GM15510 (cell line): ENCODE results near the gene TOR1AIP2.

Experiments
- POLR2A ChIP-seq: IDR thresholded peaks from 3 replicates; pipeline ENCODE4 v1.6.1; 2011; ENCODE audit warnings: borderline replicate concordance; ENCODE audit not compliant: insufficient read length; ENCODE audit errors: extremely low read depth

The TOR1AIP2 gene

DNA sequence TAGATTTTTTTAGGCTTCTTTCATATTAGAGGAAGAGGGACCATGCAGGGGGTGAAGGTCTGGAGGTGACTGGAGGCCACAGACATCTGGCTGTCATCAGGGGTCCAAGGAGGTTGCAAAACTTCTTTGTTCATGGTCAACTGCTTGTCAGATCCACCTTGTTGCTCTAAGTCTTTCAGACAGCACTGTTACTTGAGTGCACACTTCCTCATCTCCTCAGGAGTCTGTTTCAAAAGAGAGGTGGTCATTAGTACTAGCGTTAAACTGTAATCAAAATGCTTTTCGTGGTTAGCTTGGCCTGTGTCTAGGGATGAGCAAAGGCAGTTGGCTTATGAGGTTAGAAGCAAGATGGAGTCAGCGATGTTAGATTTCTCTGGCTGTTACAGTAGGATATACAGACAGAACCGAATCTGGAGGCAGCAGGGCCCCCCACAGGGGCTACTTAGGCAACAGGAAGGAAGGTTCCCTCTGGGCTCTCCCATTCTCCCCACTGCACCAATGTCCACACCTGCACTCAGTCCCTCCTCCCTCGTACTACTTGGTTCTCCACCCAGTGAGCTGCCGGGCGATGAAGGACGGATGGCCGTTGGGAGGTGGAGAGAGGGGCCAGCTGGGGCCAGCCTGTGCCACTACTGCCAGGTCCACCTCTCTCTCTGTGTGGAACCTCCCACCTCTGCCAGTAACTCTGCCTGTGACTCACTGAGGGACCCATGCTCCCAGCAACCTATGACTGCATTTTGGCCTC, 57.2 kb downstream of the TOR1AIP2 start:
- no peak for TF ChIP-seq POLR2A

DNA sequence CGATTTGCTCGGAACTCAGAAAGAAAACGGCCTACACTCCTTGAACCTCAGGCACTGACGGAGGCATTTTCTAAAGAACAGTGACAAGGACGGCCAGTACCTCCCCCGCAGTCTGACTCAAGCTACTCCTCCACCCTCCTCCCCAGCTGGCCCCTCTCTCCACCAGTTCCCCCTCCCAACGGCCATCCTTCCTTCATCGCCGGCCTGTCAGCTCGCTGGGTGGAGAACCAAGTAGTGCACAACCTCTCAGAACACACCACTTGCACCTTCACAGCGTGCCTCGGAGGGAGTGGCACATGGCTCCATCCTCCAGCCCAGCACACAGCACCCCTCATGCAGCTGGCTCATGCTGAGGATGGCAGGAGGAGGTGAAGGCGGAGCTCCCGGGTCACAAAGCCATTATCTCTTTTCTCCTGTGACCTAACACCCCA, 58.8 kb downstream of the TOR1AIP2 start:
- TF ChIP-seq POLR2A = no peak

DNA sequence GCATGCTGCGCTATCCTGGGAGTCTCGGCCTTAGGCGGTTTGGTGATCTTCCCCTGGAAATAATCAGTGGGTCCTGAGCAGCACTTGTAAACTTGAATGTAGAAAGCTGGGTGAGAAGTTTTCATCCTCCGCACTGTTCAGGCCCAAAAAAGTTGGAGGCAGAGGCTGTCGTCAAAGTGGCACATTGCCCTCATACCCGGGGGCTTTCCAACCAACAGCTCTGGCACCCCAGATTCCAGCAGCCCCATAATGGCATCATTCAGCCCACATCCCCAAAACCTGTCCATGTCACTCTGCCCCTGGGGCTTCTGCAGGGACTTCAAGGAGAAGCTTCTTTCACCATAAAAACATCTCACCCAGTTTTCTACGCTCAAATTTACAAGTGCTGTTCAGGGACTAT, 59.3 kb downstream of the TOR1AIP2 start:
- TF ChIP-seq POLR2A = no peak

DNA sequence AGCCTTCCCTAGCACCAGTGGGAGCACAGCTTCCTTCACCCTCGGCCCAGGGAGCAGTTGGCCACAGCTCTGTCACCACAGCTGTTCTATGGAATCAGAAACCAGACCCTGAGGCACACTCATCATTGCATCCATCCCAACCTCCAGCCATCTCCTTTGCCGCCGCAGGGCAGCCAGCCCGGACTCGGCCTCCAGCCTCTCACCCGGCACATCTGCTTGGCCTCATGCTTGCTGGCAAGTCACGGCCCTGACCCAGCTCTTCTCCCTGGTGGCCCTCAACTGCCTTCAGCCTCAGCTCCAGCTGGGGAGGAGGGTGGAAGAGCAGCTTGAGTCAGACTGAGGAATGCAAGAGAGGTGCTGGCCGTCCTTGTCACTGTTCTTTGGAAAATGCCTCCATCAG, 59.8 kb downstream of the TOR1AIP2 start:
- TF ChIP-seq POLR2A = no peak

DNA sequence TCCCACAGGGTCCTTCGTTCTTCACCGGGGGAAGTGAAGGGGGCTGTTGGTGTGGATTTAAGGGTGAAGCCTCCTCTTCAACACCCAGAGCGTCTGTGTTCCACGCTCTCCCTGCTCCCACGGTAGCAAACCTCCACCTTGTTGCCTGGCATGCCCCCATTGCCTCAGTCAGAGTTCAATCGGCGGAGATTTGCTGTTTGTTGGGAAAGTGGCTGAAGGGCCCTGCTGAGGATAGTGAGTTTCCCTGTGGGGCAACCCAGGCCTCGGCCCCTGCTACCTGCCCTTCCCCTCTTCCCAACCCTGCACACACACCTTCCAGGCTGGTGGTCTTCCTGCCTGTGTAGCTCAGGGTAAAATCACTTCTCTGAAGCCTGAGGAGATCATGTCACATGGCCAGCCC, 60.5 kb downstream of the TOR1AIP2 start:
- no peak for TF ChIP-seq POLR2A

DNA sequence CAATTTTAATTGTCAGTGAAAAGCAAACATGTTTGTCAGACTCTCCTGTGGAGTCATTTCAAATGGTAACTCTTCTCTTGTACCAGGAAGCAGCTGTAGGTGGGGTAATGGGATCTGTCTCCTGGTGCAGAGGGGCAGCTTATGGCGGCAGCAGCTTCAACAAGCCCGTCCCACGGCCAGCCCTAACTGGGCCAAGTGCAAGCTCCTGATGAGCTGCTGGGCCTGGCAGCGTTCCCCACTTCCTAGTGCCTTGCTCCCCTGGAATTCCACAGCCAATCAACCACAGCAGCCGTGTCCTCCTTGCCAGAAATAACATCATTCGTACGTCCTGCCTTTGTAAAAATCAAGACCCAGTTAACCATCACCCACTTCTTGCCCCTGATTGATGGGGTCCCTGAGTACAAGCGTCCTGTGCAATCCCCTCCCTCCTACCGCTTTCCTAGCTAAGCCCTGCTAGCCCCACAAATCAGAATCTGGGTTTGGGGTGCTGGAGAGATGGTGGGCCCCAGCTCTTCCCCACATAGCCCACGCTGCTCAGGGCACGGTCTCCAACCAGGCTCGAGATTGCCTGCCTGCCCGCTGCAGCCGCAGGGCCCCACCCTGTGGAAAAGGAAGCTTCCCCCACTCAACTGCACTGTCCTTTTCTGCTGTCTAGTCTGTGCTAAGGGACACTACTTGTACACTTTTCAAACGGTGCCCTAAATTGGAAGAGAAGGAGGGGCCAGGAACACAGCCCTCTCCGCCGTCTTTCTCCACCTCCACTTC, 61.2 kb downstream of the TOR1AIP2 start:
- no peak for TF ChIP-seq POLR2A

DNA sequence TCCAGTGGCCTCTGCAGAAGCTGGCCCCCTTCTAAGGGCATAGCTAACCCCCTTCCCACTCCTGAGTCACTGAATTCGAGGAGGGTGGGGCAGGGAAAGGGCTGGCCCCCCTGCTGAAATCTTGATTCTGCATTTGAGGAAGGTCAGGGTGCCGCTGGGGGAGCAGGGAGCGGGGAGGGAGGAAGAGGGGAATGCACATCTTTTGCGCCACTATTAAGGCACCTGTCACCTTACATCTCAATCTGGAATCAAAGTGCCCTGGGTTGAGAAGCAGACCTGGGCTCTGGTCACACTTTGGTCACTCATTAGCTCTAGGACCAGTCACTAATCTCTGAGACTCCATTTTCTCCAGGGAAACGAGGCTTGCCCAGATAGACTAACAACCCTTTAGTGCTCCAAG, 62.0 kb downstream of the TOR1AIP2 start:
- TF ChIP-seq POLR2A = no peak

DNA sequence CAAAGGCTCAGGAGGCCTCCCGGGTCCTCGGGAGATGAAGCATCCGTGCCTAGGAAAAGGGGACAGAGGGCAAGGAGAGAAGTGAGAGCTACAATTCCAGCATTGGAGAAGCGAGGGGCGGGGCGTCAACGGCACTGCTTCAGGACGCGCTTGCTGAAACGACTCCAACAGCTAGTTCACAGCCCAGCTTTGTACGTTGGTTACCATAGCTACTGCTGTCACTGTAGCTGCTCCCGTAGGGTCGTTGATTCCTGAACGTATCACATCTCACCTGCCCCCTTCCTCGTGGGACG, 63.1 kb downstream of the TOR1AIP2 start:
- TF ChIP-seq POLR2A = no peak

DNA sequence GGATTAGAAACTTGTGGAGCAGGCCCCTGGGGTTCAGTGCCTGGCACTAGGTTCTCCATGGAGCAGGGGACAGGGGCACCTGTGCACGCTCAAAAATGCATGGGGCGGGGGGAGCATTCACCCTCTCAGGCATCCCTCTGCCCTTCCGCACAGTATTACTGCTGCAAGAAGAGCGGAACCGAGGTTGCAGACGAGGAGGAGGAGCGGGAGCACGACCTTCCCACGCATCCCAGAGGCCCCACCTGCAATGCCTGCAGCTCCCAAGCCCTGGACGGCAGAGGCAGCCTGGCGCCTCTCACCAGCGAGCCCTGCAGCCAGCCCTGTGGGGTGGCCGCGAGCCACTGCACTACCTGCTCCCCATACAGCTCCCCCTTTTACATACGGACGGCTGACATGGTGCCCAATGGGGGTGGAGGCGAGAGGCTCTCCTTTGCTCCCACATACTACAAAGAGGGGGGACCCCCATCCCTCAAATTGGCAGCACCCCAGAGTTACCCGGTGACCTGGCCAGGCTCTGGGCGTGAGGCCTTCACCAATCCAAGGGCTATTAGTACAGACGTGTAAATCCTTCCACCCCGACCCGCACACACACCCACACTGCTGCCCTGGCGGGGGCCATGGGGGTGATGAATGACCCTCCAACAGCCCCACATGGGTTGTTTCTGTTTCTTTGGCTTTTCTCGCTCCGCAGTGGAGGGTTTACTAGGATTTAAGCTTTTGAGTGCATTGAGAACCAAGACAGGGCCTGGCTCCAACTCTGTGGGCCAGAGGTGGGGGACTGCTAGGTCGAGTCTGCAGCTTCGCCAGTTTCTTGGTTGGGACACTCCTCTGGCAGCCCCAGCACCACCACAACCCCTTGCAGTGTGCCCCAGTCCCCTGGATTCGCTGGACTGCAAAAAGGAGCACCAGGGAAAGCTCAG, 63.7 kb downstream of the TOR1AIP2 start:
- TF ChIP-seq POLR2A = no peak

DNA sequence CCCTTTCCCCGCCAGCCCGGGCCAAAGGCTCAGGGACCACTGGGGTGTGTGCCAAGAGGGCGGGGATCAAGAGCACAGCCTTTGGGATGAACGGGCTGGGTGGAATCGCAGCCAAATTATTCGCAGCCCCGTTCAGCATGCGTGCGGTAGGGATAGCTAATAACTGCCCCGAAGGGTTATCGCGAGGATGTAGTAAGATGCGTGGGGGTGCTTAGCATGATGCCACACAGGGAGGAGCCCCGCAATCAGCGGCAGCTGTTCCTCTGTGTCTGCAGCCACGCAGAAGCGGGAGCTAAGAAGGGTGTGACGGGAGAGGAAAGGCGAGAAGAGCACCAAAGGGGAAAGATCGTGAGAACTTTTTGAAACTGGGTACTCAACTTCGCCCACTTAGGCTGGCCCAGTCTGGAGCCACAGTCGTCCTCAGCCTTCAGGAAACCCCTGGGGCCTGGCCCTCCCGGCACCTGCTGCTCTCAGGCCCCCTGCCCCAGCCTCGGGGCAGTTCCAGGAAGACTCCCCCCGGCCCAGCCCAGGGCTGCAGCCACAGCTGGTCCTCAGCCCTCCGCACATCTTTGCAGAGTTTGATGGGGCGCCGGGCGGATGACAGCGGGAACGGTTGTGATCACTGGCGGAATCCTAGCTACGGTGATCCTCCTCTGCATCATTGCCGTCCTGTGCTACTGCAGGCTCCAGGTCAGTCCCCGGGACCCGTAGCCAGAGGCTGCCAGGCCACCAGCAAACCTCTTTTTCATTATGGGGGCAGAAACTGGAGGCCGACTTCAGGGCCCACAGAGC, 64.9 kb downstream of the TOR1AIP2 start:
- no peak for TF ChIP-seq POLR2A

DNA sequence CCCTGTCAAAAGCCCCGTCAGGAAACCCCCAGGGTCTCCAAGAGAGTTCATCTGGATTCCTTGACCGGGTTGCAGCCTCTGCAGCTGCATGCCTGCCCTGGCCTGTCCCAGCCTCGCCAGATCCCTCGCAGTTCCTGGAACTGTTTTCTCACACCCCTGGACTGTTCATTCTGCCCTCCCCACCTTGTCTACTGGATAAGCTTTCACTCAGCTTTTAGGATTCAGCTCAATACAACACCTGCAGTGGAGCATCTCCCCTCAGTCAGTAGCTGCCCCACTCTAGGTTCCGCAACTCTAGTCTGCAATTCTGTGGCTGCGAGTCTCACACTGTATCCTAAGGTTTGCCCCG, 67.3 kb downstream of the TOR1AIP2 start:
- TF ChIP-seq POLR2A = no peak

DNA sequence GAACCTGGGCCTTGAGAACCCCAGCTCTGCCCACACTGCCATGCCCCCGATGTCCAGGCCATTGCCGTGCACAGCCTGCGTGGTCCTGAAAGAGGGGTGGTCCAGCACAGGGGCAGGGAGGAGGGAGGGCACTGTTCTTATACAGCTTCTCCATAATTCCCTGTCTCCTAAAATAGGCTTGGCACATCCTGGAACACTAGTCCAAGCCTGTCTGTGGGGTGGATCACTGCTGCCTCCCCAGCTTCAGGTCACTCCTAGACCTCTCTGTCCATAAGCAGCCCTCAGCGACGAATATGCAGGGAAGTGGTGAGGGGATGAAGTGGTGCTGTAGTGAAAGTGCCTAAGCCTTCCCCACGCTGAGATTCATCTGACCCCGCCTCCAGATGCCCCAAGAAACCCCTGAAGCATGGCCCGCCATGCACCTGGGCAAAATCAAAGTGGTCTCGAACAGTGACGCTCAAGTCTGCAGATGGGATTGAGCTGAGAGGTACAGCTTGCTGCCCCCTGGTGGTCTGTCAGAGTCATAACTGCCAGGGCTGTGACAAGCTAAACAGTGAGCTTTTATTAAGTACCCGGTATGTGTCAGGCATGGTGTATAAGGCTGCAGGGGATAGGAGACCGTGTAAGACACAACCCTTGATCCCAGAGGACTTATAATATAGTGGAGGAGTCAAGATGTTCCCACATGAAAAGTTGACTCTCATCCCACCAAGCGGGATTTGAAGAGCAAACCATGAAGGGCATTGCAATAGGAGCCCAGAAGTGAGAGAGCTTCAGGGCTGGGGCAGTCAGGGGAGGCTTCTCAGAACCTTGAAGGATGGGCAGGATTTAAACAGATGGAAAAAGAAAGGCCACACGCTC, 67.9 kb downstream of the TOR1AIP2 start:
- TF ChIP-seq POLR2A = no peak

DNA sequence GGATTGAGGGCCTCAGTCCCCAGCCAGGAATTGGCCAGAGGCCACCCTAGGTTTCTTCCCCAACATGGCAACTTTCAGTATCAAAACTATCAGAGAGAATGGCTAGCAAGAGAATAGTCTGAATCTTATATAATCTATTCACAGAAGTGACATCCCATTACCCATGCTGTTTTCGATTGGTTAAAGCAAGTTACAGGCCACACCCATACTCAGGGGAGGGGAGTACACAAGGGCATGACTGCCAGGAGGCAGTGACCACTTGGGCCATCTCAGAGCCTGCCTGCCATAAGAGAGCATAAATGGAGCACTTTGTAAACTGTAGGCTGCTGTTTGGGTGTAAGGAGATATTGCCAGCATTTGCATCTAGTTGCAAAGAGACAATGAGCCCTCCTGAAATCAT, 69.1 kb downstream of the TOR1AIP2 start:
- no peak for TF ChIP-seq POLR2A
